Daoy (cell line): ENCODE data around the gene MRPL1. TPM values are rescaled to one million over a fixed set of nuclear protein-coding genes. Genes with fewer than 3 reads are reported as not detected.
A peak's percentile ranks its signal among the peaks of the same experiment; 100 is the strongest.

ENCODE experiments used
- DNase-seq: peaks from one replicate; pipeline ENCODE4 v3.0.0-alpha.2; 2015; ENCODE audit warnings: low read depth
- total RNA-seq: library from RNA; depleted of rRNA; stranded (reverse); fragments of >200 nt; shearing (Covaris generic); gene quantifications from 2 replicates; pipeline ENCODE4 v1.2.3, GENCODE V29; 2014; rRNA removed

The MRPL1 gene
- 37.4 and 45.7 TPM in 2 replicates for total RNA-seq

- peak; percentile 85 for DNase-seq
Measured at GRCh38 chr4:77862478-77863216, at the start of gene MRPL1. MRPL1 (plus strand) TSS chr4:77862830; CDS start chr4:77862849, 19 bp downstream.

GRCh38 chr4:77815636-77816035 lies 47.0 kb upstream of the MRPL1 start:
- no peak for DNase-seq

- DNase-seq = no peak
Measured at GRCh38 chr4:77816546-77816945, 46.1 kb upstream of the MRPL1 start.

GRCh38 chr4:77817304-77818072 lies 45.1 kb upstream of the MRPL1 start:
- no peak for DNase-seq

GRCh38 chr4:77818073-77818601 lies 44.5 kb upstream of the MRPL1 start:
- DNase-seq = peak; percentile 78

- peak; percentile 62 for DNase-seq
Measured at GRCh38 chr4:77818602-77819403, 43.8 kb upstream of the MRPL1 start, which contains the start of gene CNOT6L. CNOT6L (minus strand) TSS chr4:77819368; CDS start chr4:77819308, 60 bp downstream.

- DNase-seq = no peak
Measured at GRCh38 chr4:77819404-77819842, 43.2 kb upstream of the MRPL1 start.

- peak; percentile 80 for DNase-seq
Measured at GRCh38 chr4:77819843-77820648, 42.6 kb upstream of the MRPL1 start.

- DNase-seq = no peak
Measured at GRCh38 chr4:77820649-77821561, 41.7 kb upstream of the MRPL1 start.

- no peak for DNase-seq
Measured at GRCh38 chr4:77821775-77822174, 40.9 kb upstream of the MRPL1 start.

GRCh38 chr4:77826275-77826674 lies 36.4 kb upstream of the MRPL1 start:
- DNase-seq = no peak

- no peak for DNase-seq
Measured at GRCh38 chr4:77827343-77827742, 35.3 kb upstream of the MRPL1 start.

GRCh38 chr4:77833126-77833724 lies 29.4 kb upstream of the MRPL1 start:
- DNase-seq = no peak

GRCh38 chr4:77834403-77834802 lies 28.2 kb upstream of the MRPL1 start:
- DNase-seq = no peak

- DNase-seq = no peak
Measured at GRCh38 chr4:77843628-77844027, 19.0 kb upstream of the MRPL1 start.

- no peak for DNase-seq
Measured at GRCh38 chr4:77844363-77844762, 18.3 kb upstream of the MRPL1 start.

GRCh38 chr4:77845400-77845799 lies 17.2 kb upstream of the MRPL1 start:
- no peak for DNase-seq

GRCh38 chr4:77845929-77846328 lies 16.7 kb upstream of the MRPL1 start:
- no peak for DNase-seq

GRCh38 chr4:77848508-77848907 lies 14.1 kb upstream of the MRPL1 start:
- DNase-seq = no peak
